ENCODE measurements around the gene CTSV.

GRCh38 chr9:97060796-97061195 is 21.9 kb upstream of the CTSV start:
- TF ChIP-seq POLR2A (IDR thresholded peaks at IDR 0.05) (no peak), POLR2AphosphoS5 (IDR thresholded peaks at IDR 0.05) (no peak), EP300 (IDR thresholded peaks at IDR 0.05) (no peak)
- TF ChIP-seq, protein P1, sequence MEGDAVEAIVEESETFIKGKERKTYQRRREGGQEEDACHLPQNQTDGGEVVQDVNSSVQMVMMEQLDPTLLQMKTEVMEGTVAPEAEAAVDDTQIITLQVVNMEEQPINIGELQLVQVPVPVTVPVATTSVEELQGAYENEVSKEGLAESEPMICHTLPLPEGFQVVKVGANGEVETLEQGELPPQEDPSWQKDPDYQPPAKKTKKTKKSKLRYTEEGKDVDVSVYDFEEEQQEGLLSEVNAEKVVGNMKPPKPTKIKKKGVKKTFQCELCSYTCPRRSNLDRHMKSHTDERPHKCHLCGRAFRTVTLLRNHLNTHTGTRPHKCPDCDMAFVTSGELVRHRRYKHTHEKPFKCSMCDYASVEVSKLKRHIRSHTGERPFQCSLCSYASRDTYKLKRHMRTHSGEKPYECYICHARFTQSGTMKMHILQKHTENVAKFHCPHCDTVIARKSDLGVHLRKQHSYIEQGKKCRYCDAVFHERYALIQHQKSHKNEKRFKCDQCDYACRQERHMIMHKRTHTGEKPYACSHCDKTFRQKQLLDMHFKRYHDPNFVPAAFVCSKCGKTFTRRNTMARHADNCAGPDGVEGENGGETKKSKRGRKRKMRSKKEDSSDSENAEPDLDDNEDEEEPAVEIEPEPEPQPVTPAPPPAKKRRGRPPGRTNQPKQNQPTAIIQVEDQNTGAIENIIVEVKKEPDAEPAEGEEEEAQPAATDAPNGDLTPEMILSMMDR (IDR thresholded peaks at IDR 0.05): no peak
